GM12801 (cell line): ENCODE data around the gene RNF126.

Experiments
- CTCF ChIP-seq: IDR thresholded peaks from one replicate; pipeline ENCODE4 v1.5.1; 2011; ENCODE audit warnings: control low read depth; ENCODE audit not compliant: insufficient read length; ENCODE audit errors: extremely low read depth

Gene RNF126

GRCh38 chr19:604355-604754 lies 58.7 kb downstream of the RNF126 start:
- no peak for TF ChIP-seq CTCF

- no peak for TF ChIP-seq CTCF
Measured at GRCh38 chr19:602391-603301, 60.4 kb downstream of the RNF126 start.

GRCh38 chr19:601790-602189 lies 61.2 kb downstream of the RNF126 start:
- TF ChIP-seq CTCF = no peak

- TF ChIP-seq CTCF = no peak
Measured at GRCh38 chr19:601310-601709, 61.7 kb downstream of the RNF126 start.
